Epithelial cell of alveolus of lung (primary cell): Measurements from ENCODE around the gene ZC3HAV1. TPM values are rescaled to one million over a fixed set of nuclear protein-coding genes. Genes with fewer than 3 reads are reported as not detected.

Source experiments
- total RNA-seq: library from RNA; depleted of rRNA; stranded (reverse); fragments of >200 nt; gene quantifications from 2 replicates; pipeline ENCODE4 v1.2.1, GENCODE V29; 2015

The ZC3HAV1 gene
- 28.8 and 29.5 TPM in 2 replicates for total RNA-seq

GRCh38 chr7:139109188-139109982 lies at the start of gene ZC3HAV1:
ZC3HAV1 (minus strand) TSS chr7:139109720; CDS start chr7:139109331, 389 bp downstream.

GRCh38 chr7:139035586-139036353 lies 73.8 kb downstream of the ZC3HAV1 start, which contains the start of gene ZC3HAV1L:
ZC3HAV1L (minus strand) TSS chr7:139036042; CDS start chr7:139036017, 25 bp downstream.

Other genes starting within 250 kb of the ZC3HAV1 start
- 1.9 and 2.1 TPM in 2 replicates for gene KIAA1549, start 128.3 kb downstream of the ZC3HAV1 start, total RNA-seq
- gene ZC3HAV1L, start 73.7 kb downstream of the ZC3HAV1 start, total RNA-seq, result 9.4 and 41.2 TPM in 2 replicates
- gene UBN2, start 121.5 kb upstream of the ZC3HAV1 start, total RNA-seq, result 2.3 and 5.5 TPM in 2 replicates
- gene FMC1, start 231.6 kb upstream of the ZC3HAV1 start, total RNA-seq, result 15.3 and 16.6 TPM in 2 replicates